Measurements from ENCODE around the gene TGFBR1. TPM values are rescaled to one million over a fixed set of nuclear protein-coding genes. Genes with fewer than 3 reads are reported as not detected.

Gene TGFBR1
- total and polyA plus RNA-seq, 3 donors from 2014 or later, result 20.9 to 30.8 (median 28.7) TPM

GRCh38 chr9:99079542-99079941 lies 25.4 kb upstream of the TGFBR1 start:
- Histone ChIP-seq H3K4me1 (no peaks in the 10 kb centered on the region), H3K4me3 (no peak overlapping the region), H3K27ac (no peak overlapping the region), H3K9me3 (no peaks in the 10 kb centered on the region), H3K36me3 (ENCODE audit: low read depth, missing control alignments) (no peaks in the 10 kb centered on the region), H3K27me3 (no peaks in the 10 kb centered on the region)
- no peak for DNase-seq
- intact Hi-C loops (cut with DNase I; ENCODE audit: low total_unique reads), result no loop called here
- WGBS, 2 donors, result 86 to 92% methylated on average over 3 of the region's 3 CpGs
- no peak for TF ChIP-seq POLR2A (IDR thresholded peaks at IDR 0.05)
- TF ChIP-seq, protein P1, sequence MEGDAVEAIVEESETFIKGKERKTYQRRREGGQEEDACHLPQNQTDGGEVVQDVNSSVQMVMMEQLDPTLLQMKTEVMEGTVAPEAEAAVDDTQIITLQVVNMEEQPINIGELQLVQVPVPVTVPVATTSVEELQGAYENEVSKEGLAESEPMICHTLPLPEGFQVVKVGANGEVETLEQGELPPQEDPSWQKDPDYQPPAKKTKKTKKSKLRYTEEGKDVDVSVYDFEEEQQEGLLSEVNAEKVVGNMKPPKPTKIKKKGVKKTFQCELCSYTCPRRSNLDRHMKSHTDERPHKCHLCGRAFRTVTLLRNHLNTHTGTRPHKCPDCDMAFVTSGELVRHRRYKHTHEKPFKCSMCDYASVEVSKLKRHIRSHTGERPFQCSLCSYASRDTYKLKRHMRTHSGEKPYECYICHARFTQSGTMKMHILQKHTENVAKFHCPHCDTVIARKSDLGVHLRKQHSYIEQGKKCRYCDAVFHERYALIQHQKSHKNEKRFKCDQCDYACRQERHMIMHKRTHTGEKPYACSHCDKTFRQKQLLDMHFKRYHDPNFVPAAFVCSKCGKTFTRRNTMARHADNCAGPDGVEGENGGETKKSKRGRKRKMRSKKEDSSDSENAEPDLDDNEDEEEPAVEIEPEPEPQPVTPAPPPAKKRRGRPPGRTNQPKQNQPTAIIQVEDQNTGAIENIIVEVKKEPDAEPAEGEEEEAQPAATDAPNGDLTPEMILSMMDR (IDR thresholded peaks at IDR 0.05), result no peak

GRCh38 chr9:99083051-99083450 lies 21.9 kb upstream of the TGFBR1 start:
- WGBS, 2 donors, result 56 to 61% methylated on average over 6 of the region's 6 CpGs
- no peak for DNase-seq
- intact Hi-C loops (cut with DNase I; ENCODE audit: low total_unique reads), result no loop called here
- H3K36me3 ChIP-seq (ENCODE audit: low read depth, missing control alignments), result no peaks in the 10 kb centered on the region
- H3K9me3 ChIP-seq, result no peaks in the 10 kb centered on the region
- H3K4me3 ChIP-seq, result no peak overlapping the region
- no peak overlapping the region for H3K27ac ChIP-seq
- H3K4me1 ChIP-seq, result peaks cover 9% of the 10 kb centered on the region
- TF ChIP-seq, protein P1 (IDR thresholded peaks at IDR 0.05), result no peak
- TF ChIP-seq POLR2A (IDR thresholded peaks at IDR 0.05), result no peak
- H3K27me3 ChIP-seq, result no peaks in the 10 kb centered on the region

- no peak overlapping the region for H3K4me3 ChIP-seq
- no peaks in the 10 kb centered on the region for H3K9me3 ChIP-seq
- no peak overlapping the region for H3K27ac ChIP-seq
- 57 to 59% methylated on average over 12 of the region's 12 CpGs for WGBS, 2 donors
- intact Hi-C loops (cut with DNase I; ENCODE audit: low total_unique reads), result no loop called here
- H3K36me3 ChIP-seq (ENCODE audit: low read depth, missing control alignments), result no peaks in the 10 kb centered on the region
- no peaks in the 10 kb centered on the region for H3K27me3 ChIP-seq
- TF ChIP-seq, protein P1 (IDR thresholded peaks at IDR 0.05), result no peak
- no peak for TF ChIP-seq POLR2A (IDR thresholded peaks at IDR 0.05)
- peak; percentile 22 for DNase-seq
- H3K4me1 ChIP-seq, result peaks cover 9% of the 10 kb centered on the region
These were observed 18.7 kb upstream of the TGFBR1 start for GRCh38 chr9:99085949-99086948.

DNA sequence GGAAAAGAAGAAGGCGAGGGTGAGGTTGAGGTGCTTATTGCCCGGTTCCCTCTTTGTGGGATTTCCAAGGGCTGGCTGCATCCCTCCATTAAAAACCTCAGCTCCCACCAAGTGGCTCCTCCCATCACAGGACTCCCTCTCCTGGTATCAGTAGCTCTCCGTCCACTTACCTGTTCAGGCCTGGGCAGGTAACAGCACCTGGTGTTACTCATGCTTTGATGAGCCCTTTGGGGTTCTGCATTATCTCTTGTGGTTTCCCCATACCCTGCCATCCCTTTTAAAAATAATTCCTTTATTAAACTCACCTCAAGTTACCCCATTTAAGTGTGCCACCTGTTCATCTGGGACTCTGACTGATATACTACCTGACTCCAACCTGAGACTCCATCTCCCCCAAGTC lies 17.5 kb upstream of the TGFBR1 start:
- DNase-seq, result no peak
- H3K27me3 ChIP-seq, result no peaks in the 10 kb centered on the region
- no peaks in the 10 kb centered on the region for H3K36me3 ChIP-seq (ENCODE audit: low read depth, missing control alignments)
- H3K4me3 ChIP-seq, result no peak overlapping the region
- intact Hi-C loops (cut with DNase I; ENCODE audit: low total_unique reads), result no loop called here
- H3K27ac ChIP-seq, result no peak overlapping the region
- no peak for TF ChIP-seq POLR2A (IDR thresholded peaks at IDR 0.05)
- TF ChIP-seq, protein P1 (IDR thresholded peaks at IDR 0.05), result no peak
- peaks cover 9% of the 10 kb centered on the region for H3K4me1 ChIP-seq
- whole genome bisulfite sequencing, 2 donors, result 94 to 97% methylated on average over 3 of the region's 3 CpGs
- H3K9me3 ChIP-seq, result no peaks in the 10 kb centered on the region
